ENCODE results near the gene THSD7A.

Gene THSD7A

DNA sequence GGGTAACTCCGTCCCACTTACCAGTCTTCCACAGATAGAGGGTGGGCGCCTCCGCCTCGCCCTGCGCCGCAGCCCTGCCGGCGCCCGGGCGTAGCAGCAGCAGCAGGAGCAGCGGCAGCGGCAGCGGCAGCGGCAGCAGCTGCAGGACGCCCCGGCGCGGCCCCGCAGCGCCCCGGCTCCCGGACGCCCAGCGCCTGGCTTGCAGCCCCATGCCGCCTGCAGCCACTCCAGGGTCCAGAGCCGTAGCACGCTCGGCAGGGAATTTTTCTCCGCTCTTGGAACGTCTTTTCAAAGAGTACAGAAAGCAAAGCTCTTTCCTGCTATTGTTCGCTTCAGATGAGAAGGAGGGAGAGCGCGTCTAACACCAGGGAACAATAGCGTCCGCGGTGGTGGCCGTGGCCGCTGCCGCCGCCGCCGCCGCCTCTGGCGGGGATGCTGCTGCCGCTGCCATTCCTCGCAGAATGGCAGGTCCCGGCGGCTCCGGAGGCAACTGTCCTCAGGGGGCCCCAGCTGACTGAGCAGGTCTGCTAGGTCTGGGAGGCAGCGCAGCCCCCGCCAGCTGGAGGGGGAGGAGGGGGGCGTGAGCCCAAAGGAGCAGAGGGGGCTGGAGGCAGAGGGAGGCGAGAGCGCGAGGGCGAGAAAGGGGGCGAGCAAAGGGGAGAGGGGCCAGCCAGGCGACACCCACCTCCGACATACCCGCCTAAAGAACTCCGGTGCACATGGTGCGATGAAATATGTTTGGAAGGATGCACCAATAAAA, at the start of gene THSD7A:
TSS of gene THSD7A (minus strand) at position 463 of the 760 bp plus-strand sequence. CDS start at position 211, 252 bp downstream.
- no peak for DNase-seq (ENCODE audit: low read depth)

DNA sequence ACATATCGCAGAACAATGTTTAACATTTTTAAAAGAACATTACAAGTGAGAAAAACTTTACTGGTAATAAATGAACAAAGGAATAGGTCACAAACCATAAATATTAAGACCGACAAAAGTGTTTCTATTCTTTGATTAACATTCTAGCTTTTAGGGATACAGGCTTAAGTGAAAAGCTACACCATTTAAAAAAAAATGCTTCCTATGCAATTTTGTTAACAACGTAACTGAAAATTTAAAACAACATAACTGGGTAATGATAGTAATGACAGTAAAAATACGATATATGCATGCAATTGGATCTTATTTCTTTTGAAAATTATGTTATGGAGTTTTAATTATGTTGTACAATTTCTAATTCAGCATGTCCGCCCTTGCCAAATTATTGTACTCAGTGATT, 49.7 kb upstream of the THSD7A start:
- no peak for DNase-seq (ENCODE audit: low read depth)

- no peak for DNase-seq (ENCODE audit: low read depth)
These were observed 43.6 kb upstream of the THSD7A start for GRCh38 chr7:11875635-11876034.

GRCh38 chr7:11865671-11866070, 33.7 kb upstream of the THSD7A start:
- no peak for DNase-seq (ENCODE audit: low read depth)

DNA sequence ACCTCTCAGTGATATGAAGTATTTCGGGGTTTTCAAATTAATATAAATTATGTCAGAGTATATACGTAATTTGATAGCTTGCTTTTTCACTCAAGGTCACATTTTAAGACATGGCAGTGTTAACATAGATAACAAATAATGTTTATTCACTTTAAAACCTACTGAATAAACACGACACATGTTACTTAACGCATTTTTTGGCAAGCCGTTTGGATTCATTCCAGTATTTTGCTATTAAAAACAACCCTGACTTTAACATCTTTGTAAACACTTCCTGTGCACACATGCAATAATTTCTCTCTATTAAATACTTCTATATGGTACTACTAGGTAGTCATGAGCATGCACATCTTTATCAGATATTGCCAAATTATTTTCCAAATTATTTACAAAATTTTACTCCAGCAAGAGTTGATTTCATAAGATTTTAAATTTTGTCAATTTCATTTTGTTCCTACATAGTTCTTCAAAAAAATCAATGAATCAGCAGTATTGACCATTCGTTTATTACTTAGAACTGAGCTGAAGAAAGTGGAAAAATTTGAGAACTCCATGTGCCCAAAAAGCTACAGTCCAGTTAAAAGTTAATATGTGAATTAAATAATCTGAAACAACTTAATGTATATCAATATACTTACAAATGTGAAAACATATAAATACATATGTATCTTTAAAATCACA, 26.8 kb upstream of the THSD7A start:
- no peak for DNase-seq (ENCODE audit: low read depth)

- DNase-seq (ENCODE audit: low read depth): no peak
These were observed 26.0 kb upstream of the THSD7A start for GRCh38 chr7:11858026-11858425.

DNA sequence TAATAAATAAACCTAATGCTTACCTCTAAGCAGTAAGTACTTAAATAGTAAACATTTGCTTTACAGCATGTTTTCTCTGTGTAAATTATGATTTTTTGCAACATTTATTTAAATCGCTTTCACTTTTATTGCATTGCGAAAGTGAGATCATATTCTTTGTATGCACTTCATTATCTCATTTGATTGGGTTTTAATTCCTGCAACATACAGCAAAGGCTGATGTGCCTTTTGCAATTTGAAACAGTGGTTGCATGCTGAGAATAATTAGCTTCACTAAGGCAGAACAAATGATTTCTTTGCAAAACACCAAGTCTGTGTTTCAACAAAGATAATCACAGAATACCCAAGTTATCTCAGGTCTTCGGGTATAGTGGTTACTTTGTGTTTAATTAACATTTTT, 16.3 kb upstream of the THSD7A start:
- DNase-seq (ENCODE audit: low read depth): no peak

GRCh38 chr7:11847336-11847735, 15.3 kb upstream of the THSD7A start:
- no peak for DNase-seq (ENCODE audit: low read depth)

GRCh38 chr7:11846361-11846955, 14.5 kb upstream of the THSD7A start:
- DNase-seq (ENCODE audit: low read depth): no peak

- DNase-seq (ENCODE audit: low read depth): no peak
These were observed 11.2 kb upstream of the THSD7A start for GRCh38 chr7:11843113-11843765.

GRCh38 chr7:11841657-11842056, 9.7 kb upstream of the THSD7A start:
- no peak for DNase-seq (ENCODE audit: low read depth)

- DNase-seq (ENCODE audit: low read depth): no peak
These were observed 3.3 kb upstream of the THSD7A start for GRCh38 chr7:11835260-11835659.

GRCh38 chr7:11833431-11833830, 1.4 kb upstream of the THSD7A start:
- DNase-seq (ENCODE audit: low read depth): no peak

GRCh38 chr7:11831156-11831735, 752 bp downstream of the THSD7A start:
- DNase-seq (ENCODE audit: low read depth): no peak

- DNase-seq (ENCODE audit: low read depth): no peak
These were observed 1.3 kb downstream of the THSD7A start for GRCh38 chr7:11830582-11831155.

DNA sequence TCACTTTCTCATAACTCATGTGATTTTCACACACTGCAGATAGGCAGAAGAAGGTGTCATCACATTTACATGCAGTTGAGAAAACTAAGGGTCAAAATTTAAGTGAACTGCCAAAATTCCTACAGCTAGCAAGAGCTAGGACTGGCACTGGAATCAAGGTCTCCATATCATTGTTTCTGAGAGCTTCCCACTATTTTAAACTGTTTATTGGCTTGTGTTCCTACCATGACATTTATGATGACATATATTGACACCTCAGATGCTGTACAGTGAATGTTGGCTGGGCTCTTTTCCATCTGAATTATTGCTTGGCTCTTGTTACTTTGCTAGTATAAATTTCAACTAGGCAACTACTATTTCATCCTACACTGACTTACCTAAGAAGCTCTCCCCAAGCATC, 2.0 kb downstream of the THSD7A start:
- DNase-seq (ENCODE audit: low read depth): no peak

DNA sequence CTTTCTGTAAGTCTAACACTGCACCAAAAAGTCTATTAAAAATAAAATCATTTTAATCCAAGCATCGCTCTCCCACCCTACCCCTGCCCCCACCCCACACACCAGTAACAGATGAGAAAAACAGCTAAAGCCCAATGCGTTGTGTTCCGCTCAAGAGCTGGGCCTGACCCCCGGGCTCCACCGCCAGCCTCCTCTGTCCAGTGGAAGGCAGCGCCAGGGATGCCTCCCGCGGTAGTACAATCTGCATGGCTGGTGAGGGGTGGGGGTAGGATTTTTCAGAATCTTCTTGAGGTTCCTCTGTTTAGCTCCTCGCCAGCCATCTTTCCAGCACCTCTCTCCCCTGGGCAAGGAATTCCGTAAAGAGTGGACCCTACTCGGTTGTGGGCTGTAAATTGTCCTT, 12.1 kb downstream of the THSD7A start:
- no peak for DNase-seq (ENCODE audit: low read depth)

DNA sequence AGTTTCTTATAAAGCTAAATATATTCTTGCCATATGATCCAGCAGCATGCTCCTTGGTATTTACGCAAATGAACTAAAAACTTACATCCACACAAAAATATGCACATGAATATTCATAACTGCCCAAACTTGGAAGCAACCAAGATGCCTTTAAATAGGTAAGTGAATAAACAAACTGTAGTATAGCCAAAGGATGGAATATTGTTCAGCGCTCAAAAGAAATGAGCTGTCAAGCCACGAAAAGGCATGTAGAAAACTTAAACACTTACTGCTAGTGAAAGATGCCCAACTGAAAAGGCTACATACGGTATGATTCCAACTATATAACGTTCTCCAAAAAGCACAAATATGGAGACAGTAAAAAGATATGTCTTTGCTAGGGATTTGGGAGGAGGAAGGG, 12.7 kb downstream of the THSD7A start:
- DNase-seq (ENCODE audit: low read depth): no peak

DNA sequence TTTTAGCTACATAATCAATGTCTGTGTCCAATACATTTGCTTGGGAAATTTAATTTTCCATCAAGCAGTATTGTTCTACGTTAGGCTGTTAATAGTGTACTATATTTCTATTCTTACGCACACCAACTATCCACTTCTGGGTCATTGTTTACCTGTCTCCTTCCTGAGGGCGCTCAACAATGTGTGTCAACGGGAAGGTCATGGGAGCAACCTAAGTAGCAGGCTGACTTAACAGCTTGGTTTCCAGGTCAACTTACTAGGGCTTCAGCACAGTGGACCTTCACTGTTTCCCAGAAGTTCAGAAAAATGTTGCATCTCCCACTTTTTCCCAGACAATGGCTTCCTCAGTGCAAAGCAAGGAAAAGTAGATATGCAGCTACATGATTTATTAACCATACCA, 13.7 kb downstream of the THSD7A start:
- no peak for DNase-seq (ENCODE audit: low read depth)

DNA sequence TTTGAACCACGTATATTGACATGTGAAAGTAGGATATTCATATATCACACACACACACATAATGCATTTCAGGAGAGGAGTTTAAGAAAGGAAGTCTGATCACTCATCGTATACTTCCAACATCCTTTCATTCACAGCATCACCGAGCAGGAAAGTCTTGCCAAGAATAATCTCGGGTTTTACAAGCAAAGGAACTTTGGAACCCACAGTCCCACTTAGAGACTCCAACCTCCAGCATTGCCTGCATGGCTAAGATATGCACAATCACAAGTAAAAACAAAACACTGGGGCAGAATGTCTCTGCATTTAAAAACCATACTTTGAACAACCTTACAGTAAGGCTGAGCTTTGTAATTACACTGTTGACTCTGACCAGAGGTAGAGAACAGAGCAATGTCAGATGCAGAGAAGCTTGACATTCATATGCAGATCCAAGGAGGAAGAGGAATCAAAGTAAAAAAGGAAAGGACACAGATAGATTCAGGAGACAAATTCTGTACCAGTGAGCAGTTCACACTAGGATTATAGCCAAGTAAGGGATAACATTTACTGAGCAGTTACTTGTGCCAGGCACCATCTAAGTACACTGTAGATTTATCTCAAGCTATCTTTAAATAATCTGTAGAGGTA, 14.8 kb downstream of the THSD7A start:
- no peak for DNase-seq (ENCODE audit: low read depth)

DNA sequence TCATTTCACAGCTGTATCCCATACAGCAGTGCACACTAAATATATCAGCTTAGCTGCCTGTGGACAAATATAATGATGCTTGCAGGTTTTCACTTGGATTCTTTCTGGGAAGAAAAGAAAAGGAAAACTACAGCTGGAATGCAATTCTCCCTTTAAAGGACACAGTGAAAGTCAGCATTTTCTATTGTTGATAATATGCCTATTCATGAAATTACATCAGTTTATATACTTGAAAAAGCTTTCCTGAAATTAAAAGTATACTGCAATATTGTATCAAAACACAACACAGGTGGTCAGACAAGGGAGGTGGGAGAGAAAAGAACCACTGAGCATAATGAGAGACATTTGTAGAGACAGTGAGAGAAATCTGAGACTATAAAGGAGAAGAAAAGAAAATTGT, 20.3 kb downstream of the THSD7A start:
- no peak for DNase-seq (ENCODE audit: low read depth)
